Suprapubic skin (tissue), 4 donors: ENCODE data around the gene CFAP77.

Experiments
- CTCF ChIP-seq, 2 donors: fragments of 200-600 bp in 1 of 2; fragments of 450-650 bp in 1 of 2; sonication (generic) in 1 of 2; IDR thresholded peaks; one replicate each; pipeline ENCODE4 v1.5.1; 2016 to 2019; ENCODE audit warnings: antibody characterized with exemption in 2 of 2, mild to moderate bottlenecking in 1 of 2, moderate library complexity in 1 of 2
- POLR2A ChIP-seq, 2 donors: fragments of 450-650 bp; IDR thresholded peaks; one replicate each; pipeline ENCODE4 v1.6.1; 2017; ENCODE audit warnings: antibody characterized with exemption in 2 of 2, mild to moderate bottlenecking in 2 of 2, moderate library complexity in 2 of 2
- POLR2AphosphoS5 ChIP-seq, 3 donors: sonication (generic); formaldehyde crosslinking; IDR thresholded peaks; one replicate each; pipeline ENCODE4 v1.6.1; 2017; ENCODE audit warnings: antibody characterized with exemption in 3 of 3

GRCh38 chr9:132554755-132555154, 144.7 kb downstream of the CFAP77 start:
- TF ChIP-seq POLR2AphosphoS5 (IDR thresholded peaks at IDR 0.05) (no peak), CTCF (IDR thresholded peaks at IDR 0.05) (no peak), POLR2A (IDR thresholded peaks at IDR 0.05) (no peak)
